Upper lobe of left lung (tissue), 6 donors: Measurements from ENCODE around the gene SRGAP3. TPM values are rescaled to one million over a fixed set of nuclear protein-coding genes. Genes with fewer than 3 reads are reported as not detected.

Experiments
- ATAC-seq, 2 donors: fragments of 200-7000 bp; cut with Tn5 transposase; one replicate each; pipeline ENCODE4 v1.9.1; 2022; ENCODE audit warnings: mild to moderate bottlenecking in 2 of 2, moderate library complexity in 2 of 2; ENCODE audit not compliant: low FRiP score in 2 of 2
- DNase-seq, 2 donors: peaks; one replicate each; pipeline ENCODE4 v3.0.0-alpha.2; 2019 to 2020
- H3K27ac ChIP-seq, 4 donors: fragments of 200-600 bp; sonication (generic); one replicate each; pipeline ENCODE4 v1.5.1; 2016 to 2019
- H3K27me3 ChIP-seq, 4 donors: fragments of 200-600 bp; sonication (generic); one replicate each; pipeline ENCODE4 v1.5.1; 2017 to 2019
- H3K36me3 ChIP-seq, 4 donors: fragments of 200-600 bp; sonication (generic); one replicate each; pipeline ENCODE4 v1.5.1; 2016 to 2019
- H3K4me1 ChIP-seq, 4 donors: fragments of 200-600 bp; sonication (generic); one replicate each; pipeline ENCODE4 v1.5.1; 2018 to 2019
- H3K4me3 ChIP-seq, 4 donors: fragments of 200-600 bp; sonication (generic); one replicate each; pipeline ENCODE4 v1.5.1; 2017 to 2019; ENCODE audit warnings: mild to moderate bottlenecking in 2 of 4, moderate library complexity in 1 of 4
- H3K9me3 ChIP-seq, 4 donors: fragments of 200-600 bp; sonication (generic); one replicate each; pipeline ENCODE4 v1.5.1; 2018 to 2019
- EP300 ChIP-seq, 4 donors: sonication (generic); formaldehyde crosslinking; IDR thresholded peaks; one replicate each; pipeline ENCODE4 v1.5.1; 2017; ENCODE audit warnings: antibody characterized with exemption in 4 of 4, control low read depth in 2 of 4
- POLR2A ChIP-seq, 4 donors: fragments of 450-650 bp; IDR thresholded peaks; one replicate each; pipeline ENCODE4 v1.5.1; 2016 to 2017; ENCODE audit warnings: antibody characterized with exemption in 4 of 4, mild to moderate bottlenecking in 2 of 4
- POLR2AphosphoS5 ChIP-seq, 2 donors: sonication (generic); formaldehyde crosslinking; IDR thresholded peaks; one replicate each; pipeline ENCODE4 v1.5.1; 2017; ENCODE audit warnings: antibody characterized with exemption in 2 of 2
- WGBS, 2 donors: methylation state at CpG; one replicate each; pipeline ENCODE4 v1.1.5; 2017 to 2018; 5-methylcytosine and 5-hydroxymethylcytosine counted together
- small RNA-seq, 4 donors: library from RNA; depleted of rRNA; stranded (forward); fragments of <200 nt; gene quantifications; one replicate each; pipeline ENCODE3, GENCODE V24; 2016
- total RNA-seq, 6 donors: library from RNA; depleted of rRNA in 4 of 6; stranded (reverse); fragments of >200 nt in 4 of 6; gene quantifications; one replicate each; pipeline versions ENCODE4 v1.1.0 to v1.2.1, GENCODE V29; 2016 to 2021
- TF ChIP-seq, protein P1 (sequence below), 6 experiments: fragments of 450-650 bp in 4 of 6; fragments of 200-600 bp in 2 of 6; sonication (generic) in 2 of 6; IDR thresholded peaks; one replicate each; pipeline ENCODE4 v1.5.1; 2016 to 2019; ENCODE audit warnings: antibody characterized with exemption in 6 of 6
- donor health status: DM: no; HTN: no; CAD: no; lungs with moderate emphysema.
- donor health status: DM: no; HTN: yes; CAD: no; lungs with severe emphysema.

SRGAP3 gene
- total RNA-seq, 6 donors from 2014 or later: 4.6 to 29.6 (median 11.4) TPM

DNA sequence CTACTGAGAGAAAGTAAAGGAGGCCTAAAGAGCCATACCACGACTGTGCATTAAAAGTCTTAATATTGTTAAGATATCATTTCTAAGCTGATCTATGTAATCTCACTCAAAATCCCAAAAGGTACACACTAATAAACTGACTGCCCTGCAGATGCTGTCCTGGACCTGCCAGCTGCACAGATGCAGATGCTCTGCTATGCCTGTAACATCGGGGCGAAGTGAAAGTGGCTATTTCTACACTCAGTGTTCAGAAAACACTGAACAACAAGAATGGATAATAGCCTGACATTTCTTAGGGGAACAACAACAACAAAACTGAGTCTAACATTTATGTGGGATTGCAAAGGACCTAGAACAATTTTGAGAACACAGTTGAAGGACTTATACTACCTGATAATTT, 318.1 kb downstream of the SRGAP3 start:
- H3K9me3 ChIP-seq: no peaks in the 10 kb centered on the region
- WGBS, 2 donors: 93 to 94% methylated on average over 3 of the region's 3 CpGs

More for the DNA sequence above, 318.1 kb downstream of the SRGAP3 start:
- no peak overlapping the region for H3K4me3 ChIP-seq
- no peak for DNase-seq
- H3K27ac ChIP-seq: no peak overlapping the region
- TF ChIP-seq POLR2A (IDR thresholded peaks at IDR 0.05): no peak
- no peak for TF ChIP-seq POLR2AphosphoS5 (IDR thresholded peaks at IDR 0.05)
- TF ChIP-seq, protein P1, sequence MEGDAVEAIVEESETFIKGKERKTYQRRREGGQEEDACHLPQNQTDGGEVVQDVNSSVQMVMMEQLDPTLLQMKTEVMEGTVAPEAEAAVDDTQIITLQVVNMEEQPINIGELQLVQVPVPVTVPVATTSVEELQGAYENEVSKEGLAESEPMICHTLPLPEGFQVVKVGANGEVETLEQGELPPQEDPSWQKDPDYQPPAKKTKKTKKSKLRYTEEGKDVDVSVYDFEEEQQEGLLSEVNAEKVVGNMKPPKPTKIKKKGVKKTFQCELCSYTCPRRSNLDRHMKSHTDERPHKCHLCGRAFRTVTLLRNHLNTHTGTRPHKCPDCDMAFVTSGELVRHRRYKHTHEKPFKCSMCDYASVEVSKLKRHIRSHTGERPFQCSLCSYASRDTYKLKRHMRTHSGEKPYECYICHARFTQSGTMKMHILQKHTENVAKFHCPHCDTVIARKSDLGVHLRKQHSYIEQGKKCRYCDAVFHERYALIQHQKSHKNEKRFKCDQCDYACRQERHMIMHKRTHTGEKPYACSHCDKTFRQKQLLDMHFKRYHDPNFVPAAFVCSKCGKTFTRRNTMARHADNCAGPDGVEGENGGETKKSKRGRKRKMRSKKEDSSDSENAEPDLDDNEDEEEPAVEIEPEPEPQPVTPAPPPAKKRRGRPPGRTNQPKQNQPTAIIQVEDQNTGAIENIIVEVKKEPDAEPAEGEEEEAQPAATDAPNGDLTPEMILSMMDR (IDR thresholded peaks at IDR 0.05): no peak
- no peak for TF ChIP-seq EP300 (IDR thresholded peaks at IDR 0.05)
- H3K4me1 ChIP-seq: no peaks in the 10 kb centered on the region
- no peaks in the 10 kb centered on the region for H3K27me3 ChIP-seq
- ATAC-seq: no peak
- no peaks in the 10 kb centered on the region for H3K36me3 ChIP-seq

Small RNA genes within 50 kb of the gene (small RNA-seq; reads per million reads assigned to genes)
- gene RF00416: 0 reads per million in 4 donors

Other genes with a start within 250 kb of the SRGAP3 start
- gene THUMPD3, start 113.4 kb upstream of the SRGAP3 start, total RNA-seq: 10 to 100 TPM; 21.9 to 41.9 (median 31.0) TPM
- gene SETD5, start 148.0 kb upstream of the SRGAP3 start, total RNA-seq: 100 to 1,000 TPM in 3 of 6 donors, 10 to 100 TPM in 3; 75.1 to 213 (median 113) TPM